HG03039 (cell line): Measurements from ENCODE around the gene TCF12.
"Not testable (repeated sequence)": the region's sequence is repeated elsewhere in the genome, so short reads cannot be mapped to it uniquely, and the experiment has no call there.

Experiments
- ATAC-seq: cut with Tn5 transposase; IDR thresholded peaks from one replicate; pipeline ENCODE4 v1.9.1; 2021; ENCODE audit warnings: mild to moderate bottlenecking, moderate library complexity; ENCODE audit not compliant: unreplicated experiment

The TCF12 gene

GRCh38 chr15:57089815-57090495, 171.5 kb downstream of the TCF12 start:
- ATAC-seq = no peak

- no peak for ATAC-seq
Observed at GRCh38 chr15:57090496-57090859, 172.0 kb downstream of the TCF12 start.

GRCh38 chr15:57091636-57092035, 173.2 kb downstream of the TCF12 start:
- ATAC-seq = no peak

- no peak for ATAC-seq
Observed at GRCh38 chr15:57092252-57092651, 173.8 kb downstream of the TCF12 start.

- ATAC-seq = no peak
Observed at GRCh38 chr15:57094321-57095257, 176.1 kb downstream of the TCF12 start.

GRCh38 chr15:57095896-57096295, 177.5 kb downstream of the TCF12 start:
- ATAC-seq = no peak

GRCh38 chr15:57097246-57097645, 178.8 kb downstream of the TCF12 start:
- no peak for ATAC-seq

- ATAC-seq = not testable (repeated sequence)
Observed at GRCh38 chr15:57097919-57098543, 179.6 kb downstream of the TCF12 start.

- no peak for ATAC-seq
Observed at GRCh38 chr15:57098896-57099295, 180.5 kb downstream of the TCF12 start.

- ATAC-seq = no peak
Observed at GRCh38 chr15:57100136-57100539, 181.7 kb downstream of the TCF12 start.

GRCh38 chr15:57102858-57103257, 184.4 kb downstream of the TCF12 start:
- ATAC-seq = no peak

- ATAC-seq = no peak
Observed at GRCh38 chr15:57108296-57108695, 189.9 kb downstream of the TCF12 start.

- ATAC-seq = no peak
Observed at GRCh38 chr15:57109005-57109404, 190.6 kb downstream of the TCF12 start.

GRCh38 chr15:57111002-57111401, 192.6 kb downstream of the TCF12 start:
- no peak for ATAC-seq

- ATAC-seq = no peak
Observed at GRCh38 chr15:57112178-57112577, 193.7 kb downstream of the TCF12 start.

GRCh38 chr15:57114070-57114469, 195.6 kb downstream of the TCF12 start:
- no peak for ATAC-seq

GRCh38 chr15:57118013-57118799, 199.8 kb downstream of the TCF12 start:
- ATAC-seq = no peak

GRCh38 chr15:57122080-57122840, 203.8 kb downstream of the TCF12 start:
- no peak for ATAC-seq

- ATAC-seq = no peak
Observed at GRCh38 chr15:57124036-57124435, 205.6 kb downstream of the TCF12 start.

GRCh38 chr15:57129064-57129463, 210.6 kb downstream of the TCF12 start:
- ATAC-seq = no peak
